PC-9 (cell line): Measurements from ENCODE around the gene ADAMTS15. TPM values are rescaled to one million over a fixed set of nuclear protein-coding genes. Genes with fewer than 3 reads are reported as not detected.

Source experiments
- Bru-seq: library from RNA; stranded (reverse); fragments of 400-500 nt; gene quantifications from one replicate; lab custom pipeline; 2021; lab: Mats Ljungman, UMichigan
- BruChase-seq, 2 experiments: library from RNA; stranded (reverse); fragments of 400-500 nt; gene quantifications; one replicate each; lab custom pipeline; 2021; lab: Mats Ljungman, UMichigan
- BruUV-seq: library from RNA; stranded (reverse); fragments of 400-500 nt; replicated peaks from 2 replicates; lab custom pipeline; 2021; lab: Mats Ljungman, UMichigan
- CTCF ChIA-PET: fragments of 300-600 bp; sonication (Branson Sonifier 250); formaldehyde crosslinking; loops from one replicate; lab custom pipeline; 2022; ENCODE audit warnings: antibody characterized with exemption; lab: Charles Lee
- POLR2A ChIA-PET: fragments of 300-600 bp; sonication (Branson Sonifier 250); formaldehyde crosslinking; loops from one replicate; lab custom pipeline; 2022; ENCODE audit warnings: antibody characterized with exemption; ENCODE audit not compliant: unreplicated experiment; lab: Charles Lee
- DNase-seq, 2 experiments: peaks; one replicate each; pipeline versions ENCODE4 v3.0.0 to v3.0.0-alpha.2; 2015 to 2022; ENCODE audit warnings: mixed read lengths in 1 of 2
- H2AFZ ChIP-seq: fragments of 200-600 bp; sonication (generic); 2 replicates; pipeline ENCODE4 v1.8.1; 2017; ENCODE audit warnings: antibody characterized with exemption
- H3F3A ChIP-seq: fragments of 200-600 bp; sonication (generic); 2 replicates; pipeline ENCODE4 v1.8.1; 2017; ENCODE audit warnings: antibody characterized with exemption, mild to moderate bottlenecking, low read depth; ENCODE audit not compliant: insufficient read depth
- H3K27ac ChIP-seq: fragments of 200-600 bp; sonication (generic); 2 replicates; pipeline ENCODE4 v1.6.1; 2016; ENCODE audit warnings: mixed run types
- H3K27me3 ChIP-seq: fragments of 200-600 bp; sonication (generic); 2 replicates; pipeline ENCODE4 v1.6.1; 2016; ENCODE audit warnings: low read depth, mixed run types; ENCODE audit not compliant: insufficient read depth
- H3K36me3 ChIP-seq: fragments of 200-600 bp; sonication (generic); 2 replicates; pipeline ENCODE4 v1.6.1; 2016; ENCODE audit warnings: low read depth, mixed run types
- H3K4me1 ChIP-seq: fragments of 200-600 bp; sonication (generic); replicated peaks from 2 replicates; pipeline ENCODE4 v1.6.1; 2016; ENCODE audit warnings: mixed run types; ENCODE audit not compliant: insufficient read depth
- H3K4me2 ChIP-seq: fragments of 200-600 bp; sonication (generic); 2 replicates; pipeline ENCODE4 v1.6.1; 2017; ENCODE audit warnings: mixed run types
- H3K4me3 ChIP-seq: fragments of 200-600 bp; sonication (generic); 2 replicates; pipeline ENCODE4 v1.6.1; 2016; ENCODE audit warnings: mixed run types
- H3K79me2 ChIP-seq: fragments of 200-600 bp; sonication (generic); 2 replicates; pipeline ENCODE4 v1.6.1; 2017; ENCODE audit warnings: low read depth, mixed run types
- H3K9me2 ChIP-seq: fragments of 200-600 bp; sonication (generic); 2 replicates; pipeline ENCODE4 v1.8.1; 2017; ENCODE audit warnings: mild to moderate bottlenecking; ENCODE audit not compliant: insufficient read depth
- H3K9me3 ChIP-seq: fragments of 200-600 bp; sonication (generic); 2 replicates; pipeline ENCODE4 v1.8.1; 2016; ENCODE audit warnings: low read depth; ENCODE audit not compliant: insufficient read depth
- H4K20me1 ChIP-seq: fragments of 200-600 bp; sonication (generic); 2 replicates; pipeline ENCODE4 v1.8.1; 2017; ENCODE audit not compliant: insufficient read depth
- CTCF ChIP-seq: fragments of 200-600 bp; sonication (generic); conservative IDR thresholded peaks from 2 replicates; pipeline ENCODE4 v1.6.1; 2017; ENCODE audit warnings: mixed run types, antibody characterized with exemption, mild to moderate bottlenecking, moderate library complexity
- EZH2 ChIP-seq: fragments of 200-600 bp; sonication (generic); IDR thresholded peaks from 2 replicates; pipeline ENCODE4 v1.8.0; 2017; ENCODE audit warnings: antibody characterized with exemption, low read depth
- intact Hi-C: fragments of 100-400 bp; cut with micrococcal nuclease; formaldehyde crosslinking; loops from one replicate; pipeline ENCODE4 v1.10.0; 2022; ENCODE audit not compliant: unreplicated experiment
- long read RNA-seq: library from polyadenylated mRNA; stranded (forward); transcript quantifications from one replicate; pipeline ENCODE4 v2.0.0, GENCODE V29; 2022
- total RNA-seq: library from RNA; stranded (reverse); gene quantifications from 2 replicates; pipeline ENCODE4 v1.2.3, GENCODE V29; 2021

The ADAMTS15 gene
- total RNA-seq (1.8 and 2.2 TPM in 2 replicates), Bru-seq, nascent RNA (percentile 38 among the genes with signal in this experiment), BruChase-seq, experiment 1, labeled RNA remaining after a 2-hour chase (percentile 48 among the genes with signal in this experiment), BruChase-seq, experiment 2, labeled RNA remaining after a 6-hour chase (percentile 33 among the genes with signal in this experiment)
- long read RNA-seq: 0 reads

- Histone ChIP-seq H3K9me3 (no peaks in the 10 kb centered on the region), H3F3A (peaks cover 10% of the 10 kb centered on the region; the same call in 1 of the 2 replicates), H3K4me1 (peaks cover 34% of the 10 kb centered on the region), H3K36me3 (no peaks in the 10 kb centered on the region), H2AFZ (peak within 1 kb of the TSS; percentile 84), H4K20me1 (no peaks in the 10 kb centered on the region), H3K27me3 (no peaks in the 10 kb centered on the region), H3K4me2 (peak within 1 kb of the TSS; percentile 89), H3K9me2 (no peaks in the 10 kb centered on the region), H3K4me3 (peak within 1 kb of the TSS; percentile 74), H3K79me2 (peaks cover 22% of the 10 kb centered on the region), H3K27ac (peak within 1 kb of the TSS; percentile 28; the same call in 1 of the 2 replicates)
- ChIA-PET CTCF (interaction anchor here (0.6 kb wide), 1 partner anchor 447 kb away, joined by 3 read pairs; no protein-coding TSS in a partner anchor), POLR2A (interaction anchor here (0.5 kb wide), 1 partner anchor 327 kb away, joined by 5 read pairs; no protein-coding TSS in a partner anchor)
- intact Hi-C loops: loop anchor here (5.0 kb wide), 1 partner anchor 339 kb away; no protein-coding TSS in a partner anchor
- TSS peak; percentile 38 for BruUV-seq
- peak; percentile 79 to 82 for DNase-seq
- TF ChIP-seq CTCF: no peak
- TF ChIP-seq EZH2: no peak
Measured at GRCh38 chr11:130448416-130449309, at the start of gene ADAMTS15. TSS of gene ADAMTS15 (plus strand) at chr11:130448645. CDS start at chr11:130448974, 329 bp downstream.

GRCh38 chr11:130399196-130399595, 49.2 kb upstream of the ADAMTS15 start:
- Histone ChIP-seq H3K9me3 (no peaks in the 10 kb centered on the region), H3K4me2 (no peak overlapping the region), H3K4me3 (no peak overlapping the region), H3K27me3 (peaks cover 57% of the 10 kb centered on the region), H3K4me1 (no peaks in the 10 kb centered on the region; the same call in 1 of the 2 replicates), H3K36me3 (no peaks in the 10 kb centered on the region), H4K20me1 (no peaks in the 10 kb centered on the region), H3K27ac (no peak overlapping the region), H2AFZ (no peak overlapping the region), H3F3A (peaks cover 6% of the 10 kb centered on the region; the same call in 1 of the 2 replicates), H3K9me2 (no peaks in the 10 kb centered on the region), H3K79me2 (no peaks in the 10 kb centered on the region)
- peak in 1 of 2 experiments; percentile 15 for DNase-seq
- BruUV-seq: no TSS peak
- TF ChIP-seq CTCF: no peak
- TF ChIP-seq EZH2: no peak
- intact Hi-C loops: no loop called here
- ChIA-PET POLR2A (no interaction called here), CTCF (no interaction called here)

- H3K9me3 ChIP-seq: no peaks in the 10 kb centered on the region
- no peaks in the 10 kb centered on the region; the same call in 1 of the 2 replicates for H3K4me1 ChIP-seq
- H3K27ac ChIP-seq: no peak overlapping the region
- no peak overlapping the region for H3K4me2 ChIP-seq
- no TSS peak for BruUV-seq
- H3K27me3 ChIP-seq: peaks cover 47% of the 10 kb centered on the region
- no peak overlapping the region for H2AFZ ChIP-seq
- no peak overlapping the region for H3K4me3 ChIP-seq
- no peaks in the 10 kb centered on the region for H3K79me2 ChIP-seq
- H3K36me3 ChIP-seq: no peaks in the 10 kb centered on the region
- intact Hi-C loops: no loop called here
- H3K9me2 ChIP-seq: no peaks in the 10 kb centered on the region
- ChIA-PET CTCF (no interaction called here), POLR2A (no interaction called here)
- peak in 1 of 2 experiments; percentile 31 for DNase-seq
- no peak for TF ChIP-seq CTCF
- H3F3A ChIP-seq: peaks cover 6% of the 10 kb centered on the region; the same call in 1 of the 2 replicates
- no peaks in the 10 kb centered on the region for H4K20me1 ChIP-seq
Measured at GRCh38 chr11:130400781-130401483, 47.5 kb upstream of the ADAMTS15 start.
